Activated naive CD4-positive, alpha-beta T cell treated with anti-CD3 and anti-CD28 coated beads for 36 hours (primary cell): ENCODE measurements around the gene USP17L5. TPM values are rescaled to one million over a fixed set of nuclear protein-coding genes. Genes with fewer than 3 reads are reported as not detected.
A peak's percentile ranks its signal among the peaks of the same experiment; 100 is the strongest.
"Not testable (repeated sequence)": the region's sequence is repeated elsewhere in the genome, so short reads cannot be mapped to it uniquely, and the experiment has no call there.

Experiments used
- CTCF ChIA-PET: fragments of 350-600 bp; sonication (Branson Sonifier 250); formaldehyde crosslinking; loops from one replicate; lab custom pipeline; 2021; ENCODE audit warnings: antibody characterized with exemption; lab: Charles Lee
- DNase-seq: peaks from one replicate; pipeline ENCODE4 v3.0.0-alpha.2; 2020
- H3K27ac Mint-ChIP-seq: one replicate; pipeline ENCODE4 v1.8.0; 2021; ENCODE audit warnings: mild to moderate bottlenecking, mixed read lengths
- H3K27me3 Mint-ChIP-seq: one replicate; pipeline ENCODE4 v1.8.0; 2021; ENCODE audit warnings: low read depth, mixed read lengths
- H3K36me3 Mint-ChIP-seq: one replicate; pipeline ENCODE4 v1.8.0; 2021; ENCODE audit warnings: low read depth, mixed read lengths
- H3K4me1 Mint-ChIP-seq: one replicate; pipeline ENCODE4 v1.8.0; 2021; ENCODE audit warnings: low read depth, mixed read lengths
- H3K4me3 Mint-ChIP-seq: one replicate; pipeline ENCODE4 v1.8.0; 2021; ENCODE audit warnings: mild to moderate bottlenecking, moderate library complexity, mixed read lengths
- H3K9me3 Mint-ChIP-seq: one replicate; pipeline ENCODE4 v1.8.0; 2021; ENCODE audit warnings: mixed read lengths
- intact Hi-C: fragments of 100-400 bp; cut with micrococcal nuclease; formaldehyde crosslinking; loops from one replicate; pipeline ENCODE4 v1.15.1; 2023
- total RNA-seq, 2 experiments: library from RNA; stranded (reverse); gene quantifications; one replicate each; pipeline ENCODE4 v1.2.3, GENCODE V29; 2021

The USP17L5 gene, protein sequence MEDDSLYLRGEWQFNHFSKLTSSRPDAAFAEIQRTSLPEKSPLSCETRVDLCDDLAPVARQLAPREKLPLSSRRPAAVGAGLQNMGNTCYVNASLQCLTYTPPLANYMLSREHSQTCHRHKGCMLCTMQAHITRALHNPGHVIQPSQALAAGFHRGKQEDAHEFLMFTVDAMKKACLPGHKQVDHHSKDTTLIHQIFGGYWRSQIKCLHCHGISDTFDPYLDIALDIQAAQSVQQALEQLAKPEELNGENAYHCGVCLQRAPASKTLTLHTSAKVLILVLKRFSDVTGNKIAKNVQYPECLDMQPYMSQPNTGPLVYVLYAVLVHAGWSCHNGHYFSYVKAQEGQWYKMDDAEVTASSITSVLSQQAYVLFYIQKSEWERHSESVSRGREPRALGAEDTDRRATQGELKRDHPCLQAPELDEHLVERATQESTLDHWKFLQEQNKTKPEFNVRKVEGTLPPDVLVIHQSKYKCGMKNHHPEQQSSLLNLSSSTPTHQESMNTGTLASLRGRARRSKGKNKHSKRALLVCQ
- total RNA-seq: not detected

DNA sequence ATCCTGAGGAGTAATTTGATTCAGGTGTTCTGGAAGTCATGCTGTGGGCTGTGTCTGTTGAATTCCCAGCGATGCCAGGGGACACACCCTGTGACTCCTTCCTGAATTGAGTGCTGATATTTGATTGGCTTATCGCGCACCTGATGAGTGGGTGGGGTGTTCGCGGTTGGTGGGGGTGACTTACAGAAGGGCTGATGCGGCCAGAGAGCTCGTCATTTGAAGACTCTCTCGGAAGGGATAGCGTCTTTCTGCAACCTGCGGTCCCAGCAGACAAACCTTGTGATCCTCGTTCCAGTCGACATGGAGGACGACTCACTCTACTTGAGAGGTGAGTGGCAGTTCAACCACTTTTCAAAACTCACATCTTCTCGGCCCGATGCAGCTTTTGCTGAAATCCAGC is at the start of gene USP17L5:
USP17L5 (plus strand) TSS at position 301 of the 400 bp plus-strand sequence; CDS start at position 301, 0 bp downstream.
- CTCF ChIA-PET, DNase-seq: not testable (repeated sequence)

DNA sequence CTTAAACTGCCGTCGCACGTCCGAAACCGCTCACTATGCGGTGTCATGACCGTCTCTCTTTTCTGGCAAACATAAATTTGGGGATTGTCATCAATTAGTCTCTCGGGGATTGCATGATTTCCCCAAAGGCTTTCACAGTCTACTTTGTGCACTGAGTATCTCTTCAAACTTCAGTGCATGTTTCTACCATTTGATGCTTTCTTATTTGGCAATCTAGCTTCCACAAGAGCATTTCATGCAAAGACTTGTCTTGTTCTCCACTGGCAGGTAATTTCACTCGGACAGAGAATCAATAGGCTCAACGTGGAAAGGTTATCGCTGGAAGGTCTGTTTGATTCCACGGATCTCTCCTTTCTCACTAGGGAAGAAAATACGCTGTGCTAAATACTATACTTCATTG is 15.0 kb upstream of the USP17L5 start:
- H3K27ac Mint-ChIP-seq, CTCF ChIA-PET, H3K4me1 Mint-ChIP-seq, intact Hi-C loops, H3K9me3 Mint-ChIP-seq, H3K36me3 Mint-ChIP-seq, H3K4me3 Mint-ChIP-seq, DNase-seq, H3K27me3 Mint-ChIP-seq: not testable (repeated sequence)

More for the DNA sequence above, at the start of gene USP17L5:
- H3K27ac Mint-ChIP-seq, intact Hi-C loops, H3K9me3 Mint-ChIP-seq, H3K4me1 Mint-ChIP-seq, H3K4me3 Mint-ChIP-seq, H3K27me3 Mint-ChIP-seq, H3K36me3 Mint-ChIP-seq: not testable (repeated sequence)

DNA sequence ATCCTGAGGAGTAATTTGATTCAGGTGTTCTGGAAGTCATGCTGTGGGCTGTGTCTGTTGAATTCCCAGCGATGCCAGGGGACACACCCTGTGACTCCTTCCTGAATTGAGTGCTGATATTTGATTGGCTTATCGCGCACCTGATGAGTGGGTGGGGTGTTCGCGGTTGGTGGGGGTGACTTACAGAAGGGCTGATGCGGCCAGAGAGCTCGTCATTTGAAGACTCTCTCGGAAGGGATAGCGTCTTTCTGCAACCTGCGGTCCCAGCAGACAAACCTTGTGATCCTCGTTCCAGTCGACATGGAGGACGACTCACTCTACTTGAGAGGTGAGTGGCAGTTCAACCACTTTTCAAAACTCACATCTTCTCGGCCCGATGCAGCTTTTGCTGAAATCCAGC is 14.3 kb upstream of the USP17L5 start, which contains the start of gene USP17L24:
USP17L24 (plus strand) TSS at position 301 of the 400 bp plus-strand sequence; CDS start at position 301, 0 bp downstream.
- H3K27ac Mint-ChIP-seq, H3K27me3 Mint-ChIP-seq, intact Hi-C loops, DNase-seq, H3K4me3 Mint-ChIP-seq, H3K9me3 Mint-ChIP-seq, H3K36me3 Mint-ChIP-seq, H3K4me1 Mint-ChIP-seq, CTCF ChIA-PET: not testable (repeated sequence)

DNA sequence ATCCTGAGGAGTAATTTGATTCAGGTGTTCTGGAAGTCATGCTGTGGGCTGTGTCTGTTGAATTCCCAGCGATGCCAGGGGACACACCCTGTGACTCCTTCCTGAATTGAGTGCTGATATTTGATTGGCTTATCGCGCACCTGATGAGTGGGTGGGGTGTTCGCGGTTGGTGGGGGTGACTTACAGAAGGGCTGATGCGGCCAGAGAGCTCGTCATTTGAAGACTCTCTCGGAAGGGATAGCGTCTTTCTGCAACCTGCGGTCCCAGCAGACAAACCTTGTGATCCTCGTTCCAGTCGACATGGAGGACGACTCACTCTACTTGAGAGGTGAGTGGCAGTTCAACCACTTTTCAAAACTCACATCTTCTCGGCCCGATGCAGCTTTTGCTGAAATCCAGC is 9.6 kb upstream of the USP17L5 start, which contains the start of gene USP17L25:
USP17L25 (plus strand) TSS at position 301 of the 400 bp plus-strand sequence; CDS start at position 301, 0 bp downstream.
- H3K4me1 Mint-ChIP-seq, H3K27ac Mint-ChIP-seq, H3K27me3 Mint-ChIP-seq, H3K4me3 Mint-ChIP-seq, CTCF ChIA-PET, intact Hi-C loops, H3K36me3 Mint-ChIP-seq, DNase-seq, H3K9me3 Mint-ChIP-seq: not testable (repeated sequence)

DNA sequence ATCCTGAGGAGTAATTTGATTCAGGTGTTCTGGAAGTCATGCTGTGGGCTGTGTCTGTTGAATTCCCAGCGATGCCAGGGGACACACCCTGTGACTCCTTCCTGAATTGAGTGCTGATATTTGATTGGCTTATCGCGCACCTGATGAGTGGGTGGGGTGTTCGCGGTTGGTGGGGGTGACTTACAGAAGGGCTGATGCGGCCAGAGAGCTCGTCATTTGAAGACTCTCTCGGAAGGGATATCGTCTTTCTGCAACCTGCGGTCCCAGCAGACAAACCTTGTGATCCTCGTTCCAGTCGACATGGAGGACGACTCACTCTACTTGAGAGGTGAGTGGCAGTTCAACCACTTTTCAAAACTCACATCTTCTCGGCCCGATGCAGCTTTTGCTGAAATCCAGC is 4.8 kb upstream of the USP17L5 start, which contains the start of gene USP17L26:
USP17L26 (plus strand) TSS at position 301 of the 400 bp plus-strand sequence; CDS start at position 301, 0 bp downstream.
- H3K27me3 Mint-ChIP-seq, CTCF ChIA-PET, H3K4me1 Mint-ChIP-seq, H3K36me3 Mint-ChIP-seq, H3K9me3 Mint-ChIP-seq, H3K27ac Mint-ChIP-seq, DNase-seq, H3K4me3 Mint-ChIP-seq, intact Hi-C loops: not testable (repeated sequence)

DNA sequence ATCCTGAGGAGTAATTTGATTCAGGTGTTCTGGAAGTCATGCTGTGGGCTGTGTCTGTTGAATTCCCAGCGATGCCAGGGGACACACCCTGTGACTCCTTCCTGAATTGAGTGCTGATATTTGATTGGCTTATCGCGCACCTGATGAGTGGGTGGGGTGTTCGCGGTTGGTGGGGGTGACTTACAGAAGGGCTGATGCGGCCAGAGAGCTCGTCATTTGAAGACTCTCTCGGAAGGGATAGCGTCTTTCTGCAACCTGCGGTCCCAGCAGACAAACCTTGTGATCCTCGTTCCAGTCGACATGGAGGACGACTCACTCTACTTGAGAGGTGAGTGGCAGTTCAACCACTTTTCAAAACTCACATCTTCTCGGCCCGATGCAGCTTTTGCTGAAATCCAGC is 4.6 kb downstream of the USP17L5 start, which contains the start of gene USP17L27:
USP17L27 (plus strand) TSS at position 301 of the 400 bp plus-strand sequence; CDS start at position 301, 0 bp downstream.
- CTCF ChIA-PET, H3K27ac Mint-ChIP-seq, H3K4me1 Mint-ChIP-seq, H3K9me3 Mint-ChIP-seq, H3K27me3 Mint-ChIP-seq, DNase-seq, H3K4me3 Mint-ChIP-seq, H3K36me3 Mint-ChIP-seq, intact Hi-C loops: not testable (repeated sequence)

DNA sequence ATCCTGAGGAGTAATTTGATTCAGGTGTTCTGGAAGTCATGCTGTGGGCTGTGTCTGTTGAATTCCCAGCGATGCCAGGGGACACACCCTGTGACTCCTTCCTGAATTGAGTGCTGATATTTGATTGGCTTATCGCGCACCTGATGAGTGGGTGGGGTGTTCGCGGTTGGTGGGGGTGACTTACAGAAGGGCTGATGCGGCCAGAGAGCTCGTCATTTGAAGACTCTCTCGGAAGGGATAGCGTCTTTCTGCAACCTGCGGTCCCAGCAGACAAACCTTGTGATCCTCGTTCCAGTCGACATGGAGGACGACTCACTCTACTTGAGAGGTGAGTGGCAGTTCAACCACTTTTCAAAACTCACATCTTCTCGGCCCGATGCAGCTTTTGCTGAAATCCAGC is 9.4 kb downstream of the USP17L5 start, which contains the start of gene USP17L28:
USP17L28 (plus strand) TSS at position 301 of the 400 bp plus-strand sequence; CDS start at position 301, 0 bp downstream.
- H3K36me3 Mint-ChIP-seq, CTCF ChIA-PET, H3K4me3 Mint-ChIP-seq, H3K27ac Mint-ChIP-seq, H3K4me1 Mint-ChIP-seq, H3K9me3 Mint-ChIP-seq, DNase-seq, intact Hi-C loops, H3K27me3 Mint-ChIP-seq: not testable (repeated sequence)

DNA sequence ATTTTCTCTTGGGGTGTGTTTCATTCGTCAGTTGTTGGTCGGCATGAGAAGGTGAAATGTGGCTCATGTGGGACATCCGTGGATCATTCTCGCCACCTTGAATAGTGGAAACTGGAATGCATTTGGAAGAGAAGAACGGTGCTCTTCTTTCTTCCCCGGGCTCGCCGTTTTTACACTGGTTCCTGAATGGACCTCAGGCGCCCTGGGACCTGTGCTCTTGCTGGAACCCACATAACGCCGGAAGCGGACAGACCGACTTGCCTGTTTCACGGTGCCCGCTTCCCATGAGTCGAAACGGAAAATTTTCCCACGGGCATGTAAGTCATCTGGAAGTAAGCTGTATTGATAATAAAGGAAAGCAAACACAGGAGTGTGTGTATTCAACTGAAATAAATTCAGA is 11.7 kb downstream of the USP17L5 start:
- DNase-seq, H3K4me1 Mint-ChIP-seq, H3K27ac Mint-ChIP-seq, H3K36me3 Mint-ChIP-seq, CTCF ChIA-PET, H3K9me3 Mint-ChIP-seq, intact Hi-C loops, H3K4me3 Mint-ChIP-seq, H3K27me3 Mint-ChIP-seq: not testable (repeated sequence)

DNA sequence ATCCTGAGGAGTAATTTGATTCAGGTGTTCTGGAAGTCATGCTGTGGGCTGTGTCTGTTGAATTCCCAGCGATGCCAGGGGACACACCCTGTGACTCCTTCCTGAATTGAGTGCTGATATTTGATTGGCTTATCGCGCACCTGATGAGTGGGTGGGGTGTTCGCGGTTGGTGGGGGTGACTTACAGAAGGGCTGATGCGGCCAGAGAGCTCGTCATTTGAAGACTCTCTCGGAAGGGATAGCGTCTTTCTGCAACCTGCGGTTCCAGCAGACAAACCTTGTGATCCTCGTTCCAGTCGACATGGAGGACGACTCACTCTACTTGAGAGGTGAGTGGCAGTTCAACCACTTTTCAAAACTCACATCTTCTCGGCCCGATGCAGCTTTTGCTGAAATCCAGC is 14.1 kb downstream of the USP17L5 start, which contains the start of gene USP17L29:
USP17L29 (plus strand) TSS at position 301 of the 400 bp plus-strand sequence; CDS start at position 301, 0 bp downstream.
- H3K27ac Mint-ChIP-seq, H3K4me1 Mint-ChIP-seq, H3K4me3 Mint-ChIP-seq, intact Hi-C loops, CTCF ChIA-PET, DNase-seq, H3K36me3 Mint-ChIP-seq, H3K27me3 Mint-ChIP-seq, H3K9me3 Mint-ChIP-seq: not testable (repeated sequence)

DNA sequence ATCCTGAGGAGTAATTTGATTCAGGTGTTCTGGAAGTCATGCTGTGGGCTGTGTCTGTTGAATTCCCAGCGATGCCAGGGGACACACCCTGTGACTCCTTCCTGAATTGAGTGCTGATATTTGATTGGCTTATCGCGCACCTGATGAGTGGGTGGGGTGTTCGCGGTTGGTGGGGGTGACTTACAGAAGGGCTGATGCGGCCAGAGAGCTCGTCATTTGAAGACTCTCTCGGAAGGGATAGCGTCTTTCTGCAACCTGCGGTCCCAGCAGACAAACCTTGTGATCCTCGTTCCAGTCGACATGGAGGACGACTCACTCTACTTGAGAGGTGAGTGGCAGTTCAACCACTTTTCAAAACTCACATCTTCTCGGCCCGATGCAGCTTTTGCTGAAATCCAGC is 23.6 kb downstream of the USP17L5 start, which contains the start of gene USP17L30:
USP17L30 (plus strand) TSS at position 301 of the 400 bp plus-strand sequence; CDS start at position 301, 0 bp downstream.
- H3K27ac Mint-ChIP-seq, CTCF ChIA-PET, H3K9me3 Mint-ChIP-seq, H3K36me3 Mint-ChIP-seq, H3K4me1 Mint-ChIP-seq, DNase-seq, H3K27me3 Mint-ChIP-seq, intact Hi-C loops, H3K4me3 Mint-ChIP-seq: not testable (repeated sequence)

DNA sequence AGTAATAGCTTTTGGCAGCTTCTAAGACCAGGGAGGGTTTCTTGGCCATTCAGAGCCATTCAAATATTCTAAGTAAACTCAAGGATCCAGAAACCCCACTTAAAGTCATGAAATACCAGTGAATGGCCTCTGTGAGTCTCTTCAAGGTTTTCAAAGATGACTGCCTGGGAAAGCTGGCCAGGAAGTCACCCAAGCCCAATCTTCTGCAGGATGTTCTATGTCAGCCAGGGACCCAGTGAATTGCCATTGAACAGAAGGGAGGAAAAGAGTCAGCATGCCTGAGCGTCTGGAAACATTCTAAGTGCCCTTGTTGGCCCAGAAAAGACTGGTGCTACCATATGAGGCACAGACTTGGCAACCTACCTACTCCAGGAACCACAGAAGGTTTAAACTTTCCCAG is 40.7 kb downstream of the USP17L5 start:
- DNase-seq, H3K9me3 Mint-ChIP-seq, H3K36me3 Mint-ChIP-seq, intact Hi-C loops, H3K4me1 Mint-ChIP-seq, H3K27ac Mint-ChIP-seq, CTCF ChIA-PET, H3K4me3 Mint-ChIP-seq, H3K27me3 Mint-ChIP-seq: not testable (repeated sequence)

DNA sequence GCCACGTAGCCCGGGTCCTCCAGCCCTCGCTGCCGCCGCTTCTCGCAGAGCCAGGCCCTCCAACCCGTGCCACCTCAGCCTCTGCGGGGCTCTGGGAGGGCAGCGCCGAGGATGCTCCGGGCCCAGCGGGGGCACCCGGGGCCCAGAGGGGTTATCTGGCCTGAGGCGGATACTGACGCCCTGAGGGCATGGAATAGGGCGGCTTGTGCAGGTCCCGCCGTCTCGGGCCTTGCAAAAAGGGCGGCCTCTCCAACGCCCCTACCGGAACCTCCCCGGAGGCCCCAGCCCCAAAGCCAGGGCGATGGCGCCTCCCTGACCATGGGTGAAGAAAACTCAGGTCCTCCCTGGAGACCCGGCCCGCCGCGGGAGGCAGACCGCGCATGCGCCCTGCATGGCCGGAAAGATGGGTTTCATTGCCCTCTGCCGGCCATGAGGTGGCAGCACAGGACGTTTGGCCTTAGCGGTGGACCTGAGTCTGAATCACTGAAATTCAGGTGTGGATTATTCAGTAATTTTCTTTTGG is 41.9 kb downstream of the USP17L5 start:
- H3K36me3 Mint-ChIP-seq, intact Hi-C loops, H3K27ac Mint-ChIP-seq, H3K9me3 Mint-ChIP-seq, H3K4me1 Mint-ChIP-seq, H3K27me3 Mint-ChIP-seq: not testable (repeated sequence)
- H3K4me3 Mint-ChIP-seq: peak overlapping the region; percentile 39
- DNase-seq: peak; percentile 61
- CTCF ChIA-PET: interaction anchor here (0.5 to 0.9 kb wide), 2 partner anchors 25 to 215 kb away, joined by 3 to 4 read pairs; no protein-coding TSS in a partner anchor
